GM21619 (cell line): ENCODE results near the gene BRD7.

ENCODE experiments used
- ATAC-seq: cut with Tn5 transposase; IDR thresholded peaks from one replicate; pipeline ENCODE4 v1.9.1; 2021; ENCODE audit not compliant: unreplicated experiment

The BRD7 gene

DNA sequence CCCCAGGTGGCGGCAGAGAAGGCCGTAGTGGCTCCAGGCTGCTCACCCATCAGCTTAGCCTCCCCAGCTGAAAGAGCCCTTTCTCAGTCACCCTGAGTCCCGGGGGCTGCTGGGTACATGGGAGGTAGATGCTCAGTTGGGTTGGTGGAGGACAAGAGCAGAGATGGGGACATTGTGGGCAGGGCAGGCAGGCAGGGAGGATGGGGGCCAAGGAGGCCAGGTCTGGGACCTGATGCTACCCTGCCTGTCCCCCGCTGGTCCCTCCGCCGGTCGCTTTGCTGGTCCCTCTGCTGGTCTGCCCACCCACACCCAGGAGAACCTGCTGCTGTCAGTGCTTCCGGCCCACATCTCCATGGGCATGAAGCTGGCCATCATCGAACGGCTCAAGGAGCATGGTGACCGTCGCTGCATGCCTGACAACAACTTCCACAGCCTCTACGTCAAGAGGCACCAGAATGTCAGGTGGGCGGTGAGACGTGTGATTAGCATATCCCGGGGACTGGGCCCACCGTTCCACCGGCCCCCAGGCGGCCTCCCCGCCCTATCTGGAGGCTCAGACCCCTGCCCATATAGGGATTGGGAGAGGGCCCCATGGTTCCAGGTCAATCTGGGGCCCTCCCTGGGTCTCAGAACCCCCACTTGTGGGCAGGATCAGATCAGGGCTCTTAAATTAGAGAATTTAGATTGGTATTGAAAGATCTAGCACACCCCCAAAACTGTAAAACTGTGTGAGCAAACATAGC lies 75.6 kb downstream of the BRD7 start:
- ATAC-seq, result no peak

DNA sequence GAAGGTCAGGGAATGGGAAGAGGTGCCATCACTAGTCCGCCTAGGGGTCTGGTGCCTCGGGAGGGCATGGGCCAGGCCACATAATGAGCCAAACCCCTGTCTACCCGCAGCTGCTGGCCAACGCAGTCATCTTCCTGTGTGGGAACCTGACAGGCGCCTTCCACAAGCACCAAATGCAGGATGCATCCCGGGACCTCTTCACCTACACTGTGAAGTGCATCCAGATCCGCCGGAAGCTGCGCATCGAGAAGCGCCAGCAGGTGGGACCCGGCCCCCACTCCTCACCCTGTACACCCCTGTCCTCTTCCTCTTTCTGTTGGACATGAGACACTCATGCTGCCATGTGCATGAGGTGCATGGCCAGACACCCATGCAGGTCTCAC lies 76.2 kb downstream of the BRD7 start:
- no peak for ATAC-seq

GRCh38 chr16:50291719-50292565 lies 76.8 kb downstream of the BRD7 start:
- no peak for ATAC-seq

DNA sequence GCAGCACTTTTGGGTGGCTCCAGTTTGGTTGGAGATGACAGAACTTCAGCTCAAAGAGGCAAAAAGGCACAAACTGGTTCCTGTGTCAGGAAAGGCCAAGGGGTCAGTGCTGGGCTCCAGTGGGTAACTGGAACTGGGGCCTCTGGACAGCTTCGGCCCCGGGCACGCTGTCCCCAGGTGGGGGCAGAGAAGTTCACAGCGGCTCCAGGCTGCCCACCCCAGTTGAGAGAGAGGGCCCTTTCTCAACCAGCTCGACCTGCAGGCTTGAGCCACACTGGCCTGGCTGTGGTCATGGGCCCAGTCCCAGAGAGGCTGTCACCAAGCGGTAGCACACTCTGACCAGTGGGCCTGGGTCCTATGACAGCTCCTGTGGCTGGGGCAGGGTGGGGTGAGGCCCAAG lies 77.9 kb downstream of the BRD7 start:
- no peak for ATAC-seq

GRCh38 chr16:50289950-50290764 lies 78.6 kb downstream of the BRD7 start:
- no peak for ATAC-seq

DNA sequence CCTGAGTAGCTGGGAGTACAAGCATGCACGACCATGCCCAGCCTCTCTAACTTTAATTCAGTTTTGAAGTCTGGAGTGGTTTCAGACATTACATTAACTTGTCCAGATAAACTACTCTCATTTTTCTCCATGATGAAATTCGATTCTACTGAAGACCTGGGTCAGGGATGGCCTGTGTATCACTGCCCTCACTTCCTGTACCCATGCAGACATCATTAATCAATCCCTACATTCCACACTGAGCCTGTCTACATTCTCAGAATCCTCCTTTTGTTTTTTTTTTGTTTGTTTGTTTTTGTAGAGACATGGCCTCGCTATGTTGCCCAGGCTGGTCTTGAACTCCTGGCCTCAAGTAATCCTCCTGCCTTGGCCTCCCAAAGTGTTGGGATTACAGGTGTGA lies 79.9 kb downstream of the BRD7 start:
- no peak for ATAC-seq

DNA sequence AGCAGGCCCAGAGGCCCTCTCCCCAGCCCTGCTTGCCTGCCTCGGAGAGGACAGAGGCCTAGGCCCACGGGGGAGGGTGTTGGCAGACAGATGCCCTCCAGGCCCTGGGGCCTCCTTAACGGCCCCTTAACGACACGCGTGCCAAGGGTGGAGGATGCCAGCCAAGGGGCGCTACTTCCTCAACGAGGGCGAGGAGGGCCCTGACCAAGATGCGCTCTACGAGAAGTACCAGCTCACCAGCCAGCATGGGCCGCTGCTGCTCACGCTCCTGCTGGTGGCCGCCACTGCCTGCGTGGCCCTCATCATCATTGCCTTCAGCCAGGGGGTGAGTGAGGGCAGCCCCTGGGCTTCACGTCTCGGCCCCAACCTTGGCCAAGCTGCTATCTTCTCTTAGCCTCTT lies 80.8 kb downstream of the BRD7 start:
- ATAC-seq, result no peak

- no peak for ATAC-seq
Measured at GRCh38 chr16:50286681-50287080, 82.1 kb downstream of the BRD7 start.

DNA sequence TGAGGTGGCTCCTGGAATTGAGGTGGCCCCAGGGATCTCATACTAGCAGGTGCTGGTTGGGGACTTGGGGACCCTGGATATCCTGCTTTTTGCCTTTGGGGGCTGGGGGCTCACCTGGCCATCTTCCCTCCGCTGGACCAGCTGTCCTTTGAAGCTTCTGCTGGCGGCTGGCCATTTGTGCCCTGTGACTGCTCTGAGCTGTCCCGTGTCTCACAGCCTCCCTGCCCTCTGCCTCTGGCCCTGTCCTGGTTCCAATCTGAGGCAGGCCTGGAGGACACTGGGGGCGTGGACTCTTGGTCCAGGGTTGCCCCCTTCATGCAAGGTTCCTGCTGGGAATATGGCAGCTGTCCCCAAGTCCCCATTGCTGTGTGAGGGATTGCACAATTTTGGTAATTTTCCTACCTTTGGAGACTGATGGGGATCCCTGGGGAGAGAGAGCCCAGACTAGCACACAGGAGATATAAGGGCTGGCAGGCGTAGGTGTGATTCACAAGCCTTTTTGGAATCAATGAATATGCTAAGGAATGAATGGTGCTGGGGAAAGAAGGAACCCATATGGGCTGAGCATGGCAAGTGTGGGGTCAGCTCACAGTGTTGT lies 83.3 kb downstream of the BRD7 start:
- ATAC-seq, result no peak

- ATAC-seq, result no peak
Measured at GRCh38 chr16:50284131-50284911, 84.5 kb downstream of the BRD7 start.

GRCh38 chr16:50282955-50283631 lies 85.7 kb downstream of the BRD7 start:
- no peak for ATAC-seq

- ATAC-seq, result peak; percentile 90
Measured at GRCh38 chr16:50282010-50282538, 86.7 kb downstream of the BRD7 start.

- ATAC-seq, result no peak
Measured at GRCh38 chr16:50281391-50282009, 87.3 kb downstream of the BRD7 start.

GRCh38 chr16:50280932-50281331 lies 87.9 kb downstream of the BRD7 start:
- no peak for ATAC-seq

DNA sequence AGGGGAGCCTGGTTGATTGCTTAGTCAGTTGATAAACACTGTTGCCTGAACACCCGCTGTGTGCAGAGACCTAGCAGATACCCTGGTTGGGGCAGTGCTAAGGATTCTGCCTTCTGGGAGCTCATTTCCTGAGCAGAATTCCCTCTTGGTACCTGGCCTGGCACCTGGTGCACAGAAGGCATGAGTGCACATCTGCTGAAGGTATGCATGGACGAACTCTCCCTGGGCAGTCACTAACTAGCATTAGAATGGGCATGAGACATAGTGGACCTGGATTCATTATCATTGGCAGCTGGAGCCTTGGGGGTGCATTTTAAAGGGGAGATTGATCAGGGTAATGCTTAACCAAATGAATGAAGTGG lies 89.3 kb downstream of the BRD7 start:
- no peak for ATAC-seq

GRCh38 chr16:50278251-50278650 lies 90.5 kb downstream of the BRD7 start:
- ATAC-seq, result no peak

GRCh38 chr16:50276801-50277555 lies 91.8 kb downstream of the BRD7 start:
- ATAC-seq, result no peak

DNA sequence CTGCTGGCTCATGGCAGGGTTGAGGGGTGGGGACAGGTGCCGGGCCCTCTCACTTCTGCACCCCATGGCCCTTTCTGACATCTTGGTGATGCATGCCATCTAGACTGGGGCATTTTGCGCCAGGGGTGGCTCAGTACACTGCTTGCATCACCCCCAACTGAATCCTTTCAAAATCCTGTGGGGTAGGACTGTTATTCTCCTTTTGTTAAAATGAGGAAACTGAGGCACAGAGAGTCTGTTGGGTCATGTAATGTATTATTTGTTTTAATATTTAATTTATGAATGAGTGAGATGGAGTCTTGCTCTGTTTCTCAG lies 92.5 kb downstream of the BRD7 start:
- ATAC-seq, result no peak
